A673 (cell line): ENCODE data around the gene MMP24OS.

Experiments
- EZH2 ChIP-seq: fragments of 200-600 bp; sonication (generic); IDR thresholded peaks from 2 replicates; pipeline ENCODE4 v1.6.1; 2017; ENCODE audit warnings: borderline replicate concordance, low read depth, mild to moderate bottlenecking, mixed read lengths, antibody characterized with exemption, low read length; ENCODE audit not compliant: poor library complexity, severe bottlenecking
- TF ChIP-seq, protein P1 (sequence below): fragments of 300-800, 200-600 bp; sonication (generic); conservative IDR thresholded peaks from 2 replicates; pipeline ENCODE4 v1.5.1; 2017; ENCODE audit warnings: low read depth, mild to moderate bottlenecking, antibody characterized with exemption, low read length, moderate library complexity, mixed read lengths

DNA sequence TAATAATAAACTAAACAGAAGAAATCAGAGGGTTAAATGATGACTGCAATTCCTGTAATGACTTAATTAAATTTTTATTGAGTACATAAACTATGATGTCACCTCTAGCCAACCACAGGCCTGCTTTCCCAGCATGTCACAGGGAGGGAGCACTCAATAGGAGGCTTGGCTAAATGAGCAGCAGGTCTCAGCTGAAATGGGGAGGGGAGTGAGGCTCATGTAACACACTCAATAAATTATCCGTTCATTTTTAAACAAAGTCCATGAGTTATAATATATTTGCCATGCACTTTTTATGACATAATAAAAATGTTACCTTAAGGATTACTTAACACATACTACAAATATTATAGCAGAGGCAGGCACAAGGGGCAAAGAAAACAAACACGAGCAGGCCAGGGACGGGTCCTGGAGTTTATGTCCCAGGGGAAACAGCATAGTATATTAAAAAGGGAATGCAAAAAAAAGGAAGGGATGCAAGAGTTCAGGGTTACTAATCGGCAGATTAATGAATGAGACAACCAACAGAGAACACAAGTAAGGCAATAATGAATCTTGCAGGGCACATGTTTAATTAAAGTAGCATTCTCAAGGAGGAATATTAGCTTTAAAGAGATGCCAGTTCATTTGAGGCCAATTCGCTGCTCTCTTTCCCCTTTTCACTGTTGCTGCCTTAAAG lies 41.4 kb upstream of the MMP24OS start:
- TF ChIP-seq, protein P1, sequence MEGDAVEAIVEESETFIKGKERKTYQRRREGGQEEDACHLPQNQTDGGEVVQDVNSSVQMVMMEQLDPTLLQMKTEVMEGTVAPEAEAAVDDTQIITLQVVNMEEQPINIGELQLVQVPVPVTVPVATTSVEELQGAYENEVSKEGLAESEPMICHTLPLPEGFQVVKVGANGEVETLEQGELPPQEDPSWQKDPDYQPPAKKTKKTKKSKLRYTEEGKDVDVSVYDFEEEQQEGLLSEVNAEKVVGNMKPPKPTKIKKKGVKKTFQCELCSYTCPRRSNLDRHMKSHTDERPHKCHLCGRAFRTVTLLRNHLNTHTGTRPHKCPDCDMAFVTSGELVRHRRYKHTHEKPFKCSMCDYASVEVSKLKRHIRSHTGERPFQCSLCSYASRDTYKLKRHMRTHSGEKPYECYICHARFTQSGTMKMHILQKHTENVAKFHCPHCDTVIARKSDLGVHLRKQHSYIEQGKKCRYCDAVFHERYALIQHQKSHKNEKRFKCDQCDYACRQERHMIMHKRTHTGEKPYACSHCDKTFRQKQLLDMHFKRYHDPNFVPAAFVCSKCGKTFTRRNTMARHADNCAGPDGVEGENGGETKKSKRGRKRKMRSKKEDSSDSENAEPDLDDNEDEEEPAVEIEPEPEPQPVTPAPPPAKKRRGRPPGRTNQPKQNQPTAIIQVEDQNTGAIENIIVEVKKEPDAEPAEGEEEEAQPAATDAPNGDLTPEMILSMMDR, result no peak
- TF ChIP-seq EZH2, result no peak
